Measurements from ENCODE around the gene NUDT4. TPM values are rescaled to one million over a fixed set of nuclear protein-coding genes. Genes with fewer than 3 reads are reported as not detected.

Gene NUDT4
- total RNA-seq, 1 donor from 2014 or later, result 117 TPM

DNA sequence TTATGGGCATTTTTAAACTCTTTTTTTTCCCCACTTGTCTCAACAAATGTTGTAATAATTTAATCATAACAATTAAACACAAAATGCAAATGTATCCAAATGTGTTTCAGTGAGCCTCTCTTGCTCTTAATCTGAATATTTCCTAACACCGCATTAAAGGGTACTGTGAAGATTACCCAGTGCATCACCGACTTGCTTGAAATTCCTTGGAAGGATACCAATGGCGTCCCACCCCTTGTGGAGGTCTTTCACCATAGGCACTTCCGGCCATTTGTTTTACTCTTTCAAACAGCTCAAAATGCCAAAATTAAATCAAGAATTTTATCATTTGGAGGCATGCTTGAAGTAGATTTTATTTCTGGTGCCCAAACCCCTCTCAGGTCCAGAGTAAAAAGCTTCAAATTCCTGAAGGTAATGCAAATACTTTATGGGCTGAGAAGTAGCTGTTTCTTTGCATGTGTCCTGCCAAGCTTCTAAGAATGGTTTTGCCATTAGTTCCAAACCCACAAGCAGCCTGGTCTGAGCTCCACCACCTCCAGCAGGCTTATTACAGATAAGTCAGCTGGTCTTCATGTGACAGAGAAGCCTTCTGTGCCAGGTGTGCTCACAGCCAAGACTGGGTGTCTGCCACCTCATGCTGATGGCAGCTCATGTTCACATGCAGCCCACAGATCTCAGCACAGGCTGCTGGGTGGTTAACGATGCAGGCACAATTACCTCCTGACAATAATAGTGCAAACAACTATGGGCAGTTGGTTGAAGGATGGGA lies 16.4 kb upstream of the NUDT4 start:
- TF ChIP-seq, protein P1, sequence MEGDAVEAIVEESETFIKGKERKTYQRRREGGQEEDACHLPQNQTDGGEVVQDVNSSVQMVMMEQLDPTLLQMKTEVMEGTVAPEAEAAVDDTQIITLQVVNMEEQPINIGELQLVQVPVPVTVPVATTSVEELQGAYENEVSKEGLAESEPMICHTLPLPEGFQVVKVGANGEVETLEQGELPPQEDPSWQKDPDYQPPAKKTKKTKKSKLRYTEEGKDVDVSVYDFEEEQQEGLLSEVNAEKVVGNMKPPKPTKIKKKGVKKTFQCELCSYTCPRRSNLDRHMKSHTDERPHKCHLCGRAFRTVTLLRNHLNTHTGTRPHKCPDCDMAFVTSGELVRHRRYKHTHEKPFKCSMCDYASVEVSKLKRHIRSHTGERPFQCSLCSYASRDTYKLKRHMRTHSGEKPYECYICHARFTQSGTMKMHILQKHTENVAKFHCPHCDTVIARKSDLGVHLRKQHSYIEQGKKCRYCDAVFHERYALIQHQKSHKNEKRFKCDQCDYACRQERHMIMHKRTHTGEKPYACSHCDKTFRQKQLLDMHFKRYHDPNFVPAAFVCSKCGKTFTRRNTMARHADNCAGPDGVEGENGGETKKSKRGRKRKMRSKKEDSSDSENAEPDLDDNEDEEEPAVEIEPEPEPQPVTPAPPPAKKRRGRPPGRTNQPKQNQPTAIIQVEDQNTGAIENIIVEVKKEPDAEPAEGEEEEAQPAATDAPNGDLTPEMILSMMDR (IDR thresholded peaks at IDR 0.05), result no peak
- H3K27me3 ChIP-seq, result no peaks in the 10 kb centered on the region
- no peaks in the 10 kb centered on the region for H3K9me3 ChIP-seq
- peak; percentile 44 to 74 for DNase-seq (ENCODE audit: low spot score in 2 of 2)
- H3K4me3 ChIP-seq, result no peak overlapping the region
- intact Hi-C loops (cut with DNase I), result loop anchor here (2.0 to 5.0 kb wide), 3 partner anchors 15 to 234 kb away; partner anchors contain the start of gene NUDT4
- no peaks in the 10 kb centered on the region for H3K36me3 ChIP-seq
- peaks cover 2 to 40% of the 10 kb centered on the region in 2 donors for H3K4me1 ChIP-seq
- peak overlapping the region; percentile 50 to 67 for H3K27ac ChIP-seq

GRCh38 chr12:93363841-93364297 lies 13.9 kb upstream of the NUDT4 start:
- Histone ChIP-seq H3K4me1 (peaks cover 2 to 36% of the 10 kb centered on the region in 2 donors), H3K27ac (peak overlapping the region; percentile 33 to 47)
- intact Hi-C loops (cut with DNase I), result loop anchor here (5.0 kb wide), 2 partner anchors 57 to 237 kb away; no protein-coding TSS in a partner anchor

DNA sequence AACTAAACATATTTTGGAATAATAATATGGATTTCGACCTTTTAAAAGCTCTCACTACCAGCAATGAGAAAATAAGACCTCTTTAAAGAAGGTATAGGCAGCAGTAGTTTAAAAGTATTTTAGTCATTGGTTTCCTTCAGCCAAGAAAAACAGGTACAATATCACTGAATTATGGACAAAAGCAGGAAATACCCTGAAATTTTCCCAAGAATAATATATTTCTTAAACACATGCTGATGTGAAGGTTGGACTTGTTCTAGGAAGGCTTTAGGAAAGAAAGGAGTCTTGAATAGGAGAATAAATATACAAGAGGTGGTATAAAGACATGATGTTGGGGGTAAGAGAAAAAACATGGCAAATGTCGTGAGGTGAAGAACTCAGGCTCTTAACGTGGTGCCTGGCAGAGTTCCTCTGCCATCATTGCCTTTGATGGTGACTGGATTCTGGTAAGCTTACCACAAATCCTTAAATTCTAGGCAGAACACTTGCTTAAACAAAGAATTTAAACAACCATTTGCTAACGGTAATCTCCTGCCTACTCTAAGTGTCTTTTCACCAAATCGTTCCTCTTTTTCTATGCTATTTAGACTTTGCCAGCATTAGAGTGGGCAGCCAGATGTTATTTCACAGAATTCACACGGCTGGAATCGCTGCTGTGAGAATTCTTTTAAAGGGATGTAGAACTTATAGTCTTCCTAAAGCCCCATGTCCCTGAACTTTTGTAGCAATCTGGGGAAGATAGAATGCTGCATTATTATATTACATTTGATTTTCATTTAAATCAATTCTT lies 11.9 kb upstream of the NUDT4 start:
- Histone ChIP-seq H3K36me3 (no peaks in the 10 kb centered on the region), H3K4me3 (no peak overlapping the region), H3K27me3 (no peaks in the 10 kb centered on the region), H3K4me1 (peaks cover 2 to 18% of the 10 kb centered on the region in 2 donors), H3K27ac (peak overlapping the region; percentile 52 to 79), H3K9me3 (no peaks in the 10 kb centered on the region)
- no peak for DNase-seq (ENCODE audit: low spot score in 2 of 2)
- TF ChIP-seq, protein P1 (IDR thresholded peaks at IDR 0.05), result no peak
- intact Hi-C loops (cut with DNase I), result no loop called here

More at GRCh38 chr12:93363841-93364297, 13.9 kb upstream of the NUDT4 start:
- Histone ChIP-seq H3K36me3 (no peaks in the 10 kb centered on the region), H3K9me3 (no peaks in the 10 kb centered on the region), H3K4me3 (no peak overlapping the region), H3K27me3 (no peaks in the 10 kb centered on the region)
- DNase-seq (ENCODE audit: low spot score in 2 of 2), result no peak
- TF ChIP-seq, protein P1 (IDR thresholded peaks at IDR 0.05), result no peak

GRCh38 chr12:93366422-93366821 lies 11.3 kb upstream of the NUDT4 start:
- no peaks in the 10 kb centered on the region for H3K9me3 ChIP-seq
- H3K4me3 ChIP-seq, result no peak overlapping the region
- intact Hi-C loops (cut with DNase I), result no loop called here
- DNase-seq (ENCODE audit: low spot score in 2 of 2), result no peak
- H3K27me3 ChIP-seq, result no peaks in the 10 kb centered on the region
- H3K27ac ChIP-seq, result peak overlapping the region; percentile 52 to 79
- H3K4me1 ChIP-seq, result peaks cover 0 to 12% of the 10 kb centered on the region in 2 donors
- TF ChIP-seq, protein P1 (IDR thresholded peaks at IDR 0.05), result no peak
- H3K36me3 ChIP-seq, result no peaks in the 10 kb centered on the region

DNA sequence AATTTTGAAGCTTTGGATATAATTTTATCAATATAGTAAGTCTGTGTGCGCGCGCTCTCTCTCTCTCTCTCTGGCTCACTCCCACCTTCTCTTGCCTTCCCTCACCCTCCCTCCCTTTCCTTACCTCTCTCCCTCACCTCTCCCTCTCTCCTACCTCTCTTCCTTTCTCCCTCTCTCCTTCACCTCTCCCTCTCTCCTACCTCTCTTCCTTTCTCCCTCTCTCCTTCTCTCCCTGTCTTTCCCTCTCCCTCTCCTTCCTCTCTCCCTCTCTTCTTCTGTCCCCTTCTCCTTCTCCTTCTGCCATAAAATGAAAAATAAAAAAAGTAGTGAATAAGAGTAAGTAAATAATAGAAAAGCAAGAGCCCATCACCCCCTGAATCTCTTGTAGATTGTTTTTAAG lies 9.0 kb upstream of the NUDT4 start:
- TF ChIP-seq, protein P1 (IDR thresholded peaks at IDR 0.05), result no peak
- intact Hi-C loops (cut with DNase I), result no loop called here
- Histone ChIP-seq H3K4me1 (peaks cover 0 to 4% of the 10 kb centered on the region in 2 donors), H3K27me3 (no peaks in the 10 kb centered on the region), H3K9me3 (no peaks in the 10 kb centered on the region), H3K36me3 (no peaks in the 10 kb centered on the region), H3K4me3 (no peak overlapping the region), H3K27ac (no peak overlapping the region)
- DNase-seq (ENCODE audit: low spot score in 2 of 2), result no peak
